SK-N-SH treated with all-trans-retinoic acid at 6 μM for 48 hours (cell line): ENCODE results near the gene NPFF.

Experiments used
- ATAC-seq: fragments of 200-7000 bp; cut with Tn5 transposase; 3 replicates; pipeline ENCODE4 v1.9.1; 2020; ENCODE audit warnings: mild to moderate bottlenecking, moderate library complexity
- ARNTL ChIP-seq: fragments of 450-650 bp; formaldehyde crosslinking; IDR thresholded peaks from 2 replicates; pipeline ENCODE4 v1.5.0; 2020; ENCODE audit warnings: low read depth, mild to moderate bottlenecking, moderate library complexity, borderline replicate concordance
- BACH2 ChIP-seq: fragments of 250-450 bp; sonication (Bioruptor Pico); IDR thresholded peaks from 2 replicates; pipeline ENCODE4 v1.9.0; 2021; ENCODE audit warnings: mild to moderate bottlenecking, borderline replicate concordance
- CSDC2 ChIP-seq: fragments of 250-450 bp; sonication (Bioruptor Pico); IDR thresholded peaks from 2 replicates; pipeline ENCODE4 v1.5.0; 2020; ENCODE audit warnings: mild to moderate bottlenecking, moderate library complexity
- ESRRG ChIP-seq: fragments of 250-450 bp; sonication (Bioruptor Pico); IDR thresholded peaks from 2 replicates; pipeline ENCODE4 v1.6.1; 2021; ENCODE audit warnings: mild to moderate bottlenecking
- GLIS3 ChIP-seq: fragments of 250-450 bp; sonication (Bioruptor Pico); IDR thresholded peaks from 2 replicates; pipeline ENCODE4 v1.5.0; 2020; ENCODE audit warnings: mild to moderate bottlenecking, moderate library complexity
- ISL1 ChIP-seq: fragments of 250-450 bp; sonication (Bioruptor Pico); IDR thresholded peaks from 2 replicates; pipeline ENCODE4 v2.1.2; 2022; ENCODE audit warnings: mild to moderate bottlenecking, moderate library complexity
- OSR1 ChIP-seq: fragments of 250-450 bp; sonication (Bioruptor Pico); IDR thresholded peaks from 2 replicates; pipeline ENCODE4 v1.8.0; 2022; ENCODE audit warnings: moderate library complexity, mild to moderate bottlenecking, inconsistent platforms
- PPARA ChIP-seq: fragments of 250-450 bp; sonication (Bioruptor Pico); IDR thresholded peaks from 2 replicates; pipeline ENCODE4 v1.5.0; 2020; ENCODE audit warnings: mild to moderate bottlenecking, borderline replicate concordance
- RARB ChIP-seq: fragments of 250-450 bp; sonication (Bioruptor Pico); IDR thresholded peaks from 2 replicates; pipeline ENCODE4 v1.8.0; 2021; ENCODE audit warnings: mild to moderate bottlenecking, moderate library complexity
- SNAI2 ChIP-seq: fragments of 250-450 bp; sonication (Bioruptor Pico); IDR thresholded peaks from 2 replicates; pipeline ENCODE4 v1.5.0; 2020; ENCODE audit warnings: mild to moderate bottlenecking, moderate library complexity
- TCF4 ChIP-seq: fragments of 250-450 bp; sonication (Bioruptor Pico); IDR thresholded peaks from 2 replicates; pipeline ENCODE4 v1.8.0; 2021; ENCODE audit warnings: mild to moderate bottlenecking, moderate library complexity, borderline replicate concordance
- TOX ChIP-seq: fragments of 250-450 bp; sonication (Bioruptor Pico); IDR thresholded peaks from 2 replicates; pipeline ENCODE4 v1.8.0; 2021; ENCODE audit warnings: mild to moderate bottlenecking, moderate library complexity, borderline replicate concordance
- ZC3H10 ChIP-seq: fragments of 250-450 bp; sonication (Bioruptor Pico); IDR thresholded peaks from 2 replicates; pipeline ENCODE4 v1.5.1; 2021; ENCODE audit warnings: mild to moderate bottlenecking, moderate library complexity
- ZFP3 ChIP-seq: fragments of 250-450 bp; sonication (Bioruptor Pico); IDR thresholded peaks from 2 replicates; pipeline ENCODE4 v1.5.0; 2020; ENCODE audit warnings: mild to moderate bottlenecking, moderate library complexity
- ZFP30 ChIP-seq: fragments of 450-650 bp; formaldehyde crosslinking; IDR thresholded peaks from 2 replicates; pipeline ENCODE4 v1.5.0; 2022; ENCODE audit warnings: mild to moderate bottlenecking, moderate library complexity
- ZNF565 ChIP-seq: fragments of 450-650 bp; formaldehyde crosslinking; conservative IDR thresholded peaks from 2 replicates; pipeline ENCODE4 v1.5.0; 2020; ENCODE audit warnings: low read depth, mild to moderate bottlenecking, moderate library complexity
- ZNF70 ChIP-seq: fragments of 450-650 bp; formaldehyde crosslinking; IDR thresholded peaks from 2 replicates; pipeline ENCODE4 v1.5.0; 2020; ENCODE audit warnings: mild to moderate bottlenecking, moderate library complexity
- ZNF8 ChIP-seq: fragments of 450-650 bp; formaldehyde crosslinking; IDR thresholded peaks from 2 replicates; pipeline ENCODE4 v1.5.0; 2020; ENCODE audit warnings: mild to moderate bottlenecking, moderate library complexity
- TF ChIP-seq, protein P1 (sequence below): fragments of 250-450 bp; sonication (Bioruptor Pico); IDR thresholded peaks from 2 replicates; pipeline ENCODE4 v1.8.0; 2020; ENCODE audit warnings: mild to moderate bottlenecking, moderate library complexity, borderline replicate concordance
- TF ChIP-seq, protein P2 (sequence below): fragments of 250-450 bp; sonication (Bioruptor Pico); IDR thresholded peaks from 2 replicates; pipeline ENCODE4 v1.5.1; 2020; ENCODE audit warnings: low read depth, mild to moderate bottlenecking, moderate library complexity
- TF ChIP-seq, protein P3 (sequence below): fragments of 250-450 bp; sonication (Bioruptor Pico); IDR thresholded peaks from 2 replicates; pipeline ENCODE4 v1.8.0; 2021; ENCODE audit warnings: low read depth, mild to moderate bottlenecking, moderate library complexity, borderline replicate concordance
- TF ChIP-seq, protein P4 (sequence below): fragments of 250-450 bp; sonication (Bioruptor Pico); IDR thresholded peaks from 2 replicates; pipeline ENCODE4 v1.5.0; 2020; ENCODE audit warnings: mild to moderate bottlenecking, moderate library complexity

Gene NPFF

GRCh38 chr12:53514628-53515290 lies 7.5 kb upstream of the NPFF start:
- TF ChIP-seq SNAI2 (CRISPR knock-in tag) (no peak), TOX (no peak), RARB (CRISPR knock-in tag) (no peak), ZNF8 (CRISPR knock-in tag) (no peak), CSDC2 (CRISPR knock-in tag) (no peak)
- TF ChIP-seq, protein P1, sequence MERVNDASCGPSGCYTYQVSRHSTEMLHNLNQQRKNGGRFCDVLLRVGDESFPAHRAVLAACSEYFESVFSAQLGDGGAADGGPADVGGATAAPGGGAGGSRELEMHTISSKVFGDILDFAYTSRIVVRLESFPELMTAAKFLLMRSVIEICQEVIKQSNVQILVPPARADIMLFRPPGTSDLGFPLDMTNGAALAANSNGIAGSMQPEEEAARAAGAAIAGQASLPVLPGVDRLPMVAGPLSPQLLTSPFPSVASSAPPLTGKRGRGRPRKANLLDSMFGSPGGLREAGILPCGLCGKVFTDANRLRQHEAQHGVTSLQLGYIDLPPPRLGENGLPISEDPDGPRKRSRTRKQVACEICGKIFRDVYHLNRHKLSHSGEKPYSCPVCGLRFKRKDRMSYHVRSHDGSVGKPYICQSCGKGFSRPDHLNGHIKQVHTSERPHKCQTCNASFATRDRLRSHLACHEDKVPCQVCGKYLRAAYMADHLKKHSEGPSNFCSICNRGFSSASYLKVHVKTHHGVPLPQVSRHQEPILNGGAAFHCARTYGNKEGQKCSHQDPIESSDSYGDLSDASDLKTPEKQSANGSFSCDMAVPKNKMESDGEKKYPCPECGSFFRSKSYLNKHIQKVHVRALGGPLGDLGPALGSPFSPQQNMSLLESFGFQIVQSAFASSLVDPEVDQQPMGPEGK (CRISPR knock-in tag), result no peak
- TF ChIP-seq, protein P2, sequence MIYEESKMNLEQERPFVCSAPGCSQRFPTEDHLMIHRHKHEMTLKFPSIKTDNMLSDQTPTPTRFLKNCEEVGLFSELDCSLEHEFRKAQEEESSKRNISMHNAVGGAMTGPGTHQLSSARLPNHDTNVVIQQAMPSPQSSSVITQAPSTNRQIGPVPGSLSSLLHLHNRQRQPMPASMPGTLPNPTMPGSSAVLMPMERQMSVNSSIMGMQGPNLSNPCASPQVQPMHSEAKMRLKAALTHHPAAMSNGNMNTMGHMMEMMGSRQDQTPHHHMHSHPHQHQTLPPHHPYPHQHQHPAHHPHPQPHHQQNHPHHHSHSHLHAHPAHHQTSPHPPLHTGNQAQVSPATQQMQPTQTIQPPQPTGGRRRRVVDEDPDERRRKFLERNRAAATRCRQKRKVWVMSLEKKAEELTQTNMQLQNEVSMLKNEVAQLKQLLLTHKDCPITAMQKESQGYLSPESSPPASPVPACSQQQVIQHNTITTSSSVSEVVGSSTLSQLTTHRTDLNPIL (CRISPR knock-in tag), result no peak
- TF ChIP-seq, protein P3, sequence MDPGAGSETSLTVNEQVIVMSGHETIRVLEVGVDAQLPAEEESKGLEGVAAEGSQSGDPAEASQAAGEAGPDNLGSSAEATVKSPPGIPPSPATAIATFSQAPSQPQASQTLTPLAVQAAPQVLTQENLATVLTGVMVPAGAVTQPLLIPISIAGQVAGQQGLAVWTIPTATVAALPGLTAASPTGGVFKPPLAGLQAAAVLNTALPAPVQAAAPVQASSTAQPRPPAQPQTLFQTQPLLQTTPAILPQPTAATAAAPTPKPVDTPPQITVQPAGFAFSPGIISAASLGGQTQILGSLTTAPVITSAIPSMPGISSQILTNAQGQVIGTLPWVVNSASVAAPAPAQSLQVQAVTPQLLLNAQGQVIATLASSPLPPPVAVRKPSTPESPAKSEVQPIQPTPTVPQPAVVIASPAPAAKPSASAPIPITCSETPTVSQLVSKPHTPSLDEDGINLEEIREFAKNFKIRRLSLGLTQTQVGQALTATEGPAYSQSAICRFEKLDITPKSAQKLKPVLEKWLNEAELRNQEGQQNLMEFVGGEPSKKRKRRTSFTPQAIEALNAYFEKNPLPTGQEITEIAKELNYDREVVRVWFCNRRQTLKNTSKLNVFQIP, result no peak

DNA sequence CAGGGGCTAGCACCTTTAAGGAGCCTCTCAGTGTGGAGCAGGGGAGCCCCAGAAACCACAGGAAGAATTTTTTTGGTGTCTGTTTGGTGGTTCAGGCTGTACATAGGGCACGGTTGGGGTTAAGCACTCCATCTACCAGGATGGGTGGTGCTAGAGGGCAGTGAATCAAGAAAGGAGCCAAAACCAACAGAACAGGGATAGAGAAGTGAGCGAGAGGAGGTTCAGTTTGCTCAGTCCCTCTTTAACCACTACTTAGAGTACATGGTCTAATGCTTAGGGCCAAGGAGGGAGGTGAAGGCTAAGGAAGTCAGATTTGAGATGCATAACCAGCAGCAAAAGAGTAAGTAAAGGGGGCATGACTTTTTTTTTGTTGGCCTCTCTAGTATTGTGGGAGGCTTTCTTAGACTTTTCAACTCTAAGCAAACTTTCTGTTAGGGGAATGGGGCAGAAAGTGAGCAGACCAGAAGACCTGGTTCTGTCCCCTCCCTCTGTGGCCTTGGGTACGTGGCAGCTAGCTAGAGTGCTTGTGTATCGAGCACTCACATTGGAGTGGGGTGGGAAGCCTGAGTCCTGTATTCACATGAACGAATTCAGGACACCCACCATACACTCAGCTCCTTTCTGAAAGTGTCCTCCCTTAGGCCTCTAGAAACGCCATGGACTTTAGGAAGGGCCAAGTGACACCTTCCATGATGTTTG lies 6.6 kb upstream of the NPFF start:
- ATAC-seq, result no peak
- TF ChIP-seq, protein P4, sequence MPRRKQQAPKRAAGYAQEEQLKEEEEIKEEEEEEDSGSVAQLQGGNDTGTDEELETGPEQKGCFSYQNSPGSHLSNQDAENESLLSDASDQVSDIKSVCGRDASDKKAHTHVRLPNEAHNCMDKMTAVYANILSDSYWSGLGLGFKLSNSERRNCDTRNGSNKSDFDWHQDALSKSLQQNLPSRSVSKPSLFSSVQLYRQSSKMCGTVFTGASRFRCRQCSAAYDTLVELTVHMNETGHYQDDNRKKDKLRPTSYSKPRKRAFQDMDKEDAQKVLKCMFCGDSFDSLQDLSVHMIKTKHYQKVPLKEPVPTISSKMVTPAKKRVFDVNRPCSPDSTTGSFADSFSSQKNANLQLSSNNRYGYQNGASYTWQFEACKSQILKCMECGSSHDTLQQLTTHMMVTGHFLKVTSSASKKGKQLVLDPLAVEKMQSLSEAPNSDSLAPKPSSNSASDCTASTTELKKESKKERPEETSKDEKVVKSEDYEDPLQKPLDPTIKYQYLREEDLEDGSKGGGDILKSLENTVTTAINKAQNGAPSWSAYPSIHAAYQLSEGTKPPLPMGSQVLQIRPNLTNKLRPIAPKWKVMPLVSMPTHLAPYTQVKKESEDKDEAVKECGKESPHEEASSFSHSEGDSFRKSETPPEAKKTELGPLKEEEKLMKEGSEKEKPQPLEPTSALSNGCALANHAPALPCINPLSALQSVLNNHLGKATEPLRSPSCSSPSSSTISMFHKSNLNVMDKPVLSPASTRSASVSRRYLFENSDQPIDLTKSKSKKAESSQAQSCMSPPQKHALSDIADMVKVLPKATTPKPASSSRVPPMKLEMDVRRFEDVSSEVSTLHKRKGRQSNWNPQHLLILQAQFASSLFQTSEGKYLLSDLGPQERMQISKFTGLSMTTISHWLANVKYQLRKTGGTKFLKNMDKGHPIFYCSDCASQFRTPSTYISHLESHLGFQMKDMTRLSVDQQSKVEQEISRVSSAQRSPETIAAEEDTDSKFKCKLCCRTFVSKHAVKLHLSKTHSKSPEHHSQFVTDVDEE, result no peak
- TF ChIP-seq ZFP3 (CRISPR knock-in tag) (no peak), ARNTL (no peak), CSDC2 (CRISPR knock-in tag) (no peak), ZFP30 (CRISPR knock-in tag) (no peak), ESRRG (no peak), BACH2 (CRISPR knock-in tag) (no peak), ZNF8 (CRISPR knock-in tag) (no peak), ZNF565 (CRISPR knock-in tag) (no peak), ZNF70 (no peak), TCF4 (CRISPR knock-in tag) (no peak), RARB (CRISPR knock-in tag) (no peak), ZC3H10 (CRISPR knock-in tag) (no peak), PPARA (CRISPR knock-in tag) (no peak), ISL1 (CRISPR knock-in tag) (no peak), OSR1 (CRISPR knock-in tag) (no peak), GLIS3 (no peak), SNAI2 (CRISPR knock-in tag) (no peak), TOX (no peak)
- TF ChIP-seq, protein P1 (CRISPR knock-in tag), result no peak

More at GRCh38 chr12:53514628-53515290, 7.5 kb upstream of the NPFF start:
- ATAC-seq, result no peak
